Measurements from ENCODE around the gene CCDC141.

Gene CCDC141

DNA sequence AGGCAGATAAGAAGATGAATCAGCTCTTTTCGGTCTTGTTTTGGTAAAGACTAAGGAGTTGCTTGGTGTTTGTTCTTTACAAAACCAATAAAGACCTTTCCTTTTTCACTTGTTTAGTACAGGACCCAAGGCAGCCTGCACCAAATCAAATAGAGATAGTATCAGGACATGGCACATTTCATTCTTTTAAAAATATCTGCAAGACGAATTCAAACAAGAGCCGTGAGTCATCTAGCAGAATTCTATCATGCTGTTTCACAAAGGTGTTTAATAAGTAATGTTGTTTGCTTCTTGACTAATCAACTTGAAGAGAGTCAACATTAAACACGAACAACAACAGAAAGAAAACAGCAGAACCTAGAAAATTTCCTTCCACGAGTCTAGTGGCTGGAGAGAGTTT, 139.9 kb downstream of the CCDC141 start:
- DNase-seq: no peak

DNA sequence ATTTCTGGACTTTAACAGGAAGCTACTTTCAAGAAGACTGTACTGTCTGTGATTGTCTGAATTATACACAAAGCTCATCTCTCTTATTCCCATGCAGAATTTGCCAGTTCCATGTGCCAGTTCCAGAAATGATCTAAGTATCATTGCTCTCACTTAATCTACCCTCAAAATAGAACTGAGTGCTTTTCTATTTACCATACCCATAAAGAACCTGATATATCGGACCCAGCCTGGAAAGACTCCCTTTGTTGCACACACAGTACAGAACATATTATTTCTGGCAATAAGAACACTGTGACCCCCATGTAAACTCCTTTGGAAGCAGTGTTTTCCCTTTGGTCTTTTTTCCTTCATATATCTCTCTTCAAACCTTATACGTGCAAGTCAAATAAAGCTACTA, 140.4 kb downstream of the CCDC141 start:
- DNase-seq: no peak

DNA sequence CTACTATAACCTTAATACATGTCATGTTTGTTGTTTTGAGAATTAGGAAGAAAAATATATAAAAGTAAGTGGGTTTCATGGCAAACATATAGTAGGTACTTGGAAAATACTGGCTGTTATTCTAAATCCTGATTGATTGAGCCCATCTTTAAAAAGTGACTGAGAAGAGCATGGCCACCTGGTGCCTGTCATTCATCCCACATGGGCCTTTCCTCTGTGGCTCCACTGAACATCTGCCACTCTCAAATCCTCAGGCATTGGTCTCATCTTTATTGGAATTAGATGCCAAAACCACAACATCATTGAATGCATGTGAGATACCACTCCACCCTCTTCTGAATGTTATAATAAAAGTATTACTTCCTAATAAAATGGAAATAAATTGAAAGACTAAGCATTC, 141.1 kb downstream of the CCDC141 start:
- no peak for DNase-seq

DNA sequence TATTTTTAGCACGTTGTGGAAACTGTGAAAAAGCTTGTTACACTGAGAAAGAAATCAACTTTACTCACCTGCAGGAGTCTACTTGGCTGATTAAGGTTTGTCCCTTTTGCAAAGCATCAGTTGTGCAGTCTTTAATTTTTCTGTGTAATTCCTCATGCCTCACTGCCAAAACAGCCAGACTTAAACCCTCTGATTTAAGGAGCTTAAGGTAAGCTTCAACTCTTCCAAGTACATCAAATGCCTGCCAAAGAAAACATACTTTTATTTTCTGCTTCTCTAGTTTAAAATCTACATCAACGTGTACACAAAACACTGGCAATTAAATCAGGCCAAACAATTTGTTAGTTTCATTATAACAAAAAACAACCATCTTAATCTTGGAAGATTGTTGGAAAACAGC, 144.7 kb downstream of the CCDC141 start:
- DNase-seq: no peak

DNA sequence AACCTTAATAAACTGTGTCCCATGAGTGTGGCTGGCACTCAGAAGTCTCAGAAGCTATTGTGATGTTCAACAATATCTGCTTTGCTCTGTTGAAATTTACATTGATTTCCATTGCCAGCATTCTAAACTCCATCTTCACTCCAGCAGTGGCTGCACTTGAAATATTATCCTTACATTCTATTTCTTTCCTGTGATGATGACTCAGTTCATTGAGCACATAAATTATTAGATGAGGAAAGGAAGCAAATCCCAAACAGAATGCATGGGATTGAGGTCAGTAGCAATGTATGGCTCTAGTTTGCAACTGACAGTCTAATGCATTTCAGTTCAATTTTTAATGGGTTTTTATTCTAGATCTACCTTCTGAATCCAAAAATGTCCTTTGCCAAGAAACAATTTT, 150.3 kb downstream of the CCDC141 start:
- DNase-seq: no peak

DNA sequence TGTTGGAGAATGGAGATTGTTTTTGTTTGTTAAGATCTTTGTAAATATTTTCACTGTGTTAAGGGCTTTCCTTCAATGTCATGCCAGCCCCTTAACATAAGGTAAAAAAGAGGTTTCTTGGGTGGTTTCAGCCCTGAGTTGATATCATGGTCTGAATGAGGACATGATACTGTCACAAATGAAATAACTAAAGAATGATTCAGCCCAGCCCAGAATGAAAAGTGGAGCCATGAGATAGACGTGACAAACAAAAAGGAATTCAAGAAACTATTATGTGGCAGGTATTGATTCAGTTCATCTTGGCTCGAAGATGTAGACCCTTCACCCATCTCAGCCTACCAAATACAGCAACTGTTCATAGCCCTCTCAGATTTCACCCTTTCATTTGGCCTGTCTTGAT, 154.1 kb downstream of the CCDC141 start:
- no peak for DNase-seq

DNA sequence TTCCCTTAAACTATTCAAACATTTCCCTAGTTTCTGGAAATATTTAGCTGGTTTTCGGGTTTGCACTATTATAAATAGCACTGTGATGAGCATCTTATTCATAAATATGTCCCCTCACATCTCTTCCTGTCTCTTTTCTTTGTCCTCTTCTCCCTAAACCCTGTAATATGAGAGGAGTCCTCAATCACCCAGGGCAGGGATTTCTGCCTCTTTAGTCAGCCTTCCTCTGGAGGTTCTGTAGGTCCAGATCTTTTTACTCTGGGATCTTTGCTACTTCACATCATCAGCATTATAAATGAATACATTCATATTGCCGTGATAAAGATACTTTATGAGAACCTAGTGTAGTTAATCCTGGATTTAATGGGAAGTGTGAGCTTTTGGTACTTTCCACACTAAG, 154.8 kb downstream of the CCDC141 start:
- DNase-seq: no peak

DNA sequence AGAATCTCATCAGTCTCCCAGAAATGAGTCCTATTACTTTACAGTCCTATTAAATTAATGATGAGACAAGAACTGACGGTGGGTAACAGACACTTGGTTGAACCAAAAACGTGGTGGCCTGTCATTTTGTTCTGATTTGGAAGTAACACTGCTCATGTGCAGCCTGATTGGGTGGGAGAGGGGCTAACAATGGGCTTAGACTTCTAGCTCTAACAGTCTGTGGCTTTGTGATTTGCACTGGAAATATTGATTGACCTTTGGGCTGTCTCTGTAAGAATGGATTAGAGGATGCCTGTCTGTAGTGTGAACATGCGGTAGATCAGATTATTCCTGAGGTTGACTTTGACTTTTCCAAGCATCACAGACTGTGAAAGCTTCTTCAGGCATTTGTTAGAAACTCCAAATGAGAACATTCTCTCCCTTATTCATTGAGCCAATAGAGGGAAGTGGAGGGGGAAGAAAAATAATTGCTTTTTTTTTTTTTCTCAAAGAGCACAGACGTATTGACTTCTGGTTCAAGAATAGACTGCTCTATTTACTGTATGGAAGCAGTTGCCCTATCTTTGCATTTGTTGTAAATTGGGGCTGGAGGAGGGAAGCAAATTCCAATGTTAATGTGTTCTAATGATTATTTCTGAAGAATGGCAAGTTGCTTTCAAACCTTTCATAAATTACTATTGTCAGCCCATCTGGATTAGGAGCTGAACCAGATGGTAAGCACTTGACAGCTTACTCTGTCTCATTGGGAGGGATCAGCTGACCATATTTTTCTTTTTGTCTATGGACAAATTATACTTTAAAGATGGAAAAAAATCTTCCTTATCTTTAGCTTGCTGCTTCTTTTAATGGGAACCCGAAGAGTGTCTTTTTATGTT, 156.9 kb downstream of the CCDC141 start:
- no peak for DNase-seq

DNA sequence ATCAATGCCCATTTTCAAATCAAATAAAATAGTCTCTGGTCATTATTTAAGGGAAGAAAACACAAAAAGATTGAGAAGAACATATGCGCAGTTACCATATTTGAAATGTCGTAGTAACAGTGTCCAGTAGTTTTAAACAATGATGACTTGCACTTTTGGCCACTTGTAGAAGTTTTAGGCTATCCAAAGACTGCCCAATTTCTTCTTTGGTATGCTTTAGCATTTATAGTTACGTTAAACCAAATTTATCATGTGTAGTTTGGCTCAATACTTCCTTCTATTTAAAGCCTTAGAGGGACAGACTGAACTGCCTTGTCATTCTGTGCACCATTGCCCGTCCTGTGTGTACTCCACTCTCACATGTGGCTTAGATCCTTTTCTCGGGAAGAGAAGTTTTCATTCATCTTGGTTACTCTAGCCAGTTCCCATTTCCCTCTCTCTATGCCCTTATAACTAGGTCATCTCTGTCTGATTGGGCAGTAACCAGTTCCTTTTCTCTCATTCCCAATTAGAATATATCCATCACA, 157.9 kb downstream of the CCDC141 start:
- DNase-seq: no peak

DNA sequence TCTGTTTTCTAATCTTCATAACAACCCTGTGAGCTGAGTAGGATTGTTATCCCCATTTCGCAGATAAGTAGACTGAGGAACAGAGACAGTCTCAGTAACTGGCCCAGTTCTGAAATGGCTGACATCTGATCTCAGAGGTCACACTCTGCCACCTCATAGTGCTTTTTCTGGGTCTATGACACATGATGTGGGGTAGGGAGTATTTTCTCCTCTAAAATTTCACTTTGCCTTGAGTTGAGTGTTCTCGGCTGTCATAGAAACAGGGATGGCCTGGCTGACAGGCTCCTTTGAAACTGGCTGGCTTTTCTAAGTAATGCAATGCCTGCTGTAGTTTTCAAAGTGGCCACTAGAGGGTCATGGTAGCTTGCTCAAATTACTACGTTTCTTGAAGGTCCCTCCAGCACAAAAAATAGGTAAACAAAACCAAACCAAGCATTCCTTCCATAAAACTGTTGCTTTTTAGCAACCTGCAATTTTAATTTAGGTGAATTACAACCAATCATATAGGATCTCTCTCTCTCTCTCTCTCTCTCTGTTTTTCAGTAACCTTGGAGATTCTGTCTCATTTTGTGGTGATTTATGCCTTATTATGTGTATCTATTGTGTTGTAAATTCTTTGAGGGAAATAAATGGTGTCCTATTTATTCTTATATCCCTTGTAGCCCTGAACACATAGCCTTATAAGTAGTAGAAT, 158.5 kb downstream of the CCDC141 start:
- DNase-seq: no peak

DNA sequence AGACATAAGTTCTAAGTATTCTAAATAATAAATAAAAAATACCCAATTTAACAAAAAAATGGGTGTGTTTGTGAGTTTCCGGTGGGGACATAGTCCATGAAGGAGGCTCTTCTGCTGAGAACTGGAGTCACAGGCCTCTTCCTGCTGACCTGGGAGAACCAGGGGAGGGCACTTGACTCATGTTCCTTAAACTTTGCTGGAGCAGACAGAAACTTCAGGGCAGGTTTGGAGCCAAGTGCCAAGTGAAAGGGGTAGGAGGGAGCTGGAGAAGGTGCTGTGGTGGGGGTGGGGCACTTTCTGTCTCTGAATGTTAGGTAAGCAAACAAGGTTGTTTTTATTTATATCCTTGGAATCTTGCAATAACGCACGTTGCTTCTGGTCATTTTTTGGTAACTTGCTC, 163.9 kb downstream of the CCDC141 start:
- DNase-seq: no peak

DNA sequence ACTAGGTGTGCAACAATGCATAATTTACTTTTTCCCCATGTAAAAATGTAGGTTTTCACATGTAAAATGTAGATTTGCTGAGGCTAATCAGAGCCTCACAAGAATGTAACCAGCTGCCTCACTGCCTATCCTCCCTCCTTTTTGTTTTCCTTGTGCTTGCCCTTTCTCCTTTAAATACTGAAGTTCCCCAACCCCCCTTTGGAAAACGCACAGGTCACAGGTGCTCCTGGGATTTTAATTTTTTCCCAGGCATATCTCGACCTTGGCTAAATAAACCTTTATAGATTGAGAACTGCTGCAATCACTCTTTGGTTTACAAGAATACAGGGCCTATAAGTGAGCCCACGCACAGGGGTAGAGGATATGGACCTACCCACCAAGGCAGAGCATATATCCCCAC, 165.5 kb downstream of the CCDC141 start:
- DNase-seq: no peak

DNA sequence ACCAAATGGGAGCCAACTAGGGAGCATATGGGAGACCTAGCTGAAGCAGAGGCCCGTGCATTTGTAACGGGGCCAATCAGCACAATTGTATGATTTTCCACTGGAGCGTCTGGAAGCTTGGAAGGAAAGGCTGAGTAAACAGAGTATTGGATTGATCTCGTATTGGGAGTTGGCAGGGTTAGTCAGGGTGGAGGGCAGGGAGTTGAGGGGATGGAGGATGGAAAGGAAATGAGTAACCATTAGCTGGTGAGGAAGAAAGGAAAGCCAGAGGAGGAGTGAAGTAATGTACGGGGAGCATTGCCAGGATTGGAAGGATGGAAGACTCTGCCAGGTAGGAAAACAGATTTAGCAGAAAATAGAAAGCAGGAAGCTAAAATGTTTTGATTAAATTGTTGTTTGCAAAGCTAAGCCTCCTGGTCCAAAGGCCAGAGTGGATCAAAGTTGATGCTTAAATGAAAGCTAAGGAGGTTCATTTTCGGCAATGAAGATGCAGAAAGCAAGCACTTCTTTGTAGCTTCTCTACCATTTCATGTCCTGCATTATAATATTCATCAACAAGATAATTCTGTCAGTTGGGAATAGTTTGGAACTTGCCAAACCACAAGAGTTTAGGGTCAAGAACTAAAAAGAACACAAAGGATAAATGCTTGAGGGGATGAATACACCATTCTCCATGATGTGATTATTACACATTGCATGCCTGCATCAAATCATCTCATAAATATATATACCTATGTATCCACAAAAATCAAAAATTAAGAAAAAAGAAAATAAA, 167.1 kb downstream of the CCDC141 start:
- DNase-seq: no peak

DNA sequence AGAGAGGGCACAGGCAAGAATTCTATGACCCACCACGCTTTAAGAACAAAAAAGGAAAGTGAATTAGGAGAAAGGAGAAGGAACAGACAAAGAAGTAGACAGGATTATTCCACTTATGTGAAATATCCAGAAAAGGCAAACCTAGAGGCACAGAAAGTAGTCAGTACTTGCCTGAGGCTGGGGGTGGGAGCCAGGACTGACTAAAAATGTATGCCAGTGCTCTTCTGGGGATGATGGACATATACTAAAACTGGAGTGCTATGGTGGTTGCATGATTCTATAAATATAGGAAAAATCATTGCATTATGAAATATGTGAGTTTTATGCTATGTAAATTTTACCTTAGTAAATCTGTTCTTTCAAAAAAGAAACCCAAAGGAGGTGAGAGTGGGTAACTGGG, 168.9 kb downstream of the CCDC141 start:
- DNase-seq: no peak

DNA sequence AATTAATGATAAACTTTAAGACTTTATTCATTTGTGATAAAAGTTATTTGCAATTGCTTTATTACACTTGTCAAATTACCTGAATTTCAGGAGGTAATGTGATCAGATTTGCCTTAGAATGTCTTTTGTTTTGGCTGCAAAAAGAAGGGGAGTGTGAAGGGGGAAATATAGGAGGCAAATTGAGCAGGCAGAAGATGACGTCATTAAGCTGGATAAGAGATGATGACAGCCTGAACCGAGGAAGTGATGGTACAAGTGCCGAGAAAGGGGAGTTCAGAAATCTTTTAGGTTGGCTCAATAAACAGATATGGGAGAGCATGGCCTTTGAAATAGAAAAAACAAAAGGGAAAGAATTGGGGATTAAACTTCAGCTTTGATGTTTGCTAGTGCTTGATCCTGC, 169.7 kb downstream of the CCDC141 start:
- DNase-seq: no peak

DNA sequence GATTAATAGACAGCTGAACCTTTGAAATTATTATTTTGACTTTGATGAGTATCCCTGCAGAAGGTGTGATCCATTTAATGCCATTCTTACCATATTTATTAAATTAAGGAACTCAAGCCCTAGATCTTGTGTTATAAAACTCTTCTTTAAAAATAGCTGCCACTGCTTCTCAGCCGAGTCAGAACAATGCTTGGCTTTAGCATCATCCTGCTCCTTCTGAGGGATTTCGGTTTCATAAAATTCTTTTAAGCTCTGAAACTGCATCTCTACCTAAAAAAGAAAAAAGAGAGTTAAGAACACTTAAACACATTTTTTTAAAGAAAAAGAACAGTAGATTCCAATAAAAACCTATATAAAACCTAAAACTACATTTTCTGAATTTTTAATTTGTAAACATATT, 172.1 kb downstream of the CCDC141 start:
- no peak for DNase-seq

DNA sequence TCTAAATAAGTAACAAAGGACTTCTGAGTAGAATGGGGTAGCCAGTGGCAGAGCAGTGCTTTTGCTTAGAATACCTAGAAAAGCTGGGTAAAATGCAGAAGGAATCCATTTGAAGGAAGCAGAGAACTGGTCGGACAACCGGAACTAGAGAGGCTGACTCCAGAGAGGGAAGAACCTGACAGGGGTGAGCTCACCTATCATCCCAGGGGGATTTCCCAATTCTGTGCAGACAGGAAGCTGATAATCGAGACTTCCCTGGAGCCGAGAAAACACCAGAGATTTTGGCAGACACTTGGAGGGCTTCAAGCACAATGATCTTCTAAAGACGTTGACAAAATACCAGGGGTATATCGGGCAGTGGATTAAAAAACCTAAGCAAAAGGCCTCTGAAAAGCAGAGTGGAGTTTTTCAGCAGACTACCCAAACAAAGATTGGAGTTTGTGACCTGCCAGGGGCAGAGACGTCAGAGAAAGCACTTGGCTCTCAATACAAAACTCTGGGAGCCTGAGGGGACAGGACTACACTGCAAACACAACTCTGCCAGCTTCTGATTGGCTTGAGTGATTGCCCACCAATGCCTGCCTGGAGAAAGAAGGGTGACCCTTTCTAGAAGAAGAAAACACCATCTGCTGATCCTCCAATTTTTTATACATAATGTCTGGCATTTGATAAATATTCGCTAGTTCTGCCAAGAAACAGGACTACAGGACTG, 175.3 kb downstream of the CCDC141 start:
- DNase-seq: no peak

DNA sequence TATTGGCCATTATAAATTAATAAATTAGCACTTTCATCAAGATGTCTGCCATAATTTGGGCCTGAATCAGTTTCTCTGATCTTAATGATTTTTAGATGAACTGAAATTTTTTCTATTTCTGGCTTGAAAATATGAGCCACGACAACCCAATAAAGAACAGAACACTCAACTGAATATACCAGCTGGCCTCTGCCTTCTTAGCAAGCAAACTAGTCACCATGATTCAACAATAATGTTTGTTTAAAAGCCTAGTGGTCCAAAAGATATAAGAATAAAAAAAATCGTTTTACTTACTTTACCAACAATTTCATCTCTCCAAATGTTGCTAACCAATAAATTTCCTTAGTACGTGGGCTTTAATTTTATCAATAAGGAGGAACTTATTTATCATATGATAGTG, 176.0 kb downstream of the CCDC141 start:
- no peak for DNase-seq

DNA sequence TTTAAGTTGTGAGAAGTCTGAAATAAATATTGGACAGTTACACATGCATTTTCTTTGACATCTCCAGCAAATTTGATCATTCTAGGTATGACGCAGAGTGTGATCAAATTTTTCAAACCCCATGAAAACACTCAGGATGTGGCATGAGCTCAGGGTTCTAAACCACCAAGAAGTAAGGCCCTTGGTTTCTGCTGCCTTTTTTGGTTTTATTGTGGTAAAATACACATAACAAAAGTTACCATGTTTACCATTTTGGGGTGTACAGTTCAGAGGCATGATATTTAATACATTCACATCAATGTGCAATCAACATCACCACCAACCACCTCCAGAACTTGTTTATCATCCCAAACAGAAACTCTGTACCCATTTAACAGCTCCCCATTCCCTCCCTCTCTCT, 178.4 kb downstream of the CCDC141 start:
- DNase-seq: no peak

DNA sequence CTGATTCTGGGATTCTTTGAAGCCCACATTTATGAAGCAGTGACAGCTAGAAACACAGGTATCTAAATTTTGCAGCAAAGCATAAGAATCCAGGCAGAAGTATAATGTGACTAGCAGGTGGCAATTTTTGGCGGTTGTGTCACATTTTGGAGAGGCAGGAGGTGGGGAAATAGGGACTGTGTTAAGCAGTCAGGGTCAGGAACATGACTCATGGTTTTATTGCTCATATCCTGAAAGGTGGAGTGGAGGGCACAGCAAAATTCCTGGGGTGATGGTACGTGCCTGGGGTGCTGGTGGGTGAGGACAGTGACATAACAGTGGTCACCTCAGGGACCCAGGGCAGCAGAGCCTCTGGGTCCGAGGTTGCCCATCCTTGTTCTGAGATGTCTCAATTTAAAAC, 179.2 kb downstream of the CCDC141 start:
- no peak for DNase-seq

DNA sequence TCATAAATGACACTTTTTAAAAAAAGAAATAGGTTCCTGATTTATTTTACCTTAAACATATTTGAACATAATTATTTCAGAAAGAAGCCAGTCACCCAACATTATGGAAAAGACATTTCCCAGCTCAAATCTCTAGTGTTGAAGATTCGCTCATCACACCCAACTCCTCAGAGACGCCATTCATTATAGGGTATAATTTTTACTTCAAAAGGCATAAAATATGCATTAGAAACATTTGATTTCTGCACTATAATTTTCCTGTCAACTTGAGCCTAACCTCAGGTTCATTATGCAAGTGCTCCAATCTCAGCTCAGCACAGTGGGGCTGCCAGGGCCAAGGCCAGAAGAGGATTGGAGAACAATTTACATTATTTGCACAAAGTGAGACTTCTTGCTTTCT, 183.9 kb downstream of the CCDC141 start:
- no peak for DNase-seq

DNA sequence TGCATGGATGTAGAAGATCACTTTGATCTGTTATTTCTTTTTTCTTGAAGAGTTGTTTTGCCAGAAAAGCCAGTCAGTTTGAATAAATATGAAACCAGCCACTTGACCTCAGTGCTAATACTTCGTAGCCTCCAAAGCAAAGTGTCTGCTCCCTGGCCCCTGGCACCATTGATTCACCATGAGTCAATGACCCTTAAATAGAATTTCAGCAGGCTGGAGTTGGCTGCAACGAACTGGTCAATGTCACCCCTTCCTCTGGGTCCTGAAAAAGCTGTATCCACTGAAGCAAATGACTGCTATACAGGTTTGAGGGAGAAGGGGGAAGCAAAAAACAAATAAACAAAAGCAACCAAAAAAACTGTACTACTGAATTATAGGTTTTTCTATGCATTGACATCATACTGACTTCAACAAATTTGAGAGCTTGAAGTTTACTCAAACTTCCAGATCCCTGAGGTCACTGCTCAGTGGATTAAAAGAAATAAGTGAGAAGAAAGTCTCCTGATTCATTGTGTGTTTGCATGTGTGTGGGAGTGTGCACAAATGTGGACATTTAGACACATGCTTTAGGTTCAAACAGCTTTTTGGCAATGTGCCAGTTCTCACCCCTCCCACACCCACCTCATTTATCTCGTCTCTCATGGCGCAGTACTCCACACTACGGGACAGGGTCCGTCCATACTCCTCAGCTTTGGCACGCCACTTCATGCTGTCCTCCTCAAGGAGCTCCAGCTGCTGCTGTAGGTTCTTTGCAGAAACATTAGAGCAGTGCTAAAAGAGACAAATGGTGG, 184.6 kb downstream of the CCDC141 start:
- DNase-seq: no peak

Measured in GDM1 (cell line).